Tibial artery (tissue), 4 donors: ENCODE results near the gene TAF3.

ENCODE experiments used
- DNase-seq, 2 donors: peaks; one replicate each; pipeline ENCODE4 v3.0.0-alpha.2; 2019
- H3K27ac ChIP-seq, 2 donors: fragments of 200-600 bp; sonication (generic) in 1 of 2; 1 replicate in 1 of 2; 2 replicates in 1 of 2; pipeline ENCODE4 v1.5.1; 2018 to 2019; ENCODE audit warnings: mild to moderate bottlenecking in 1 of 2
- H3K27me3 ChIP-seq, 2 donors: fragments of 200-600 bp; sonication (generic) in 1 of 2; one replicate each; pipeline versions ENCODE4 v1.5.1 to v1.6.0; 2016 to 2019
- H3K36me3 ChIP-seq, 3 donors: fragments of 200-600 bp; sonication (generic) in 2 of 3; one replicate each; pipeline ENCODE4 v1.5.1; 2016 to 2019; ENCODE audit warnings: mild to moderate bottlenecking in 2 of 3
- H3K4me1 ChIP-seq, 4 donors: fragments of 200-600 bp; sonication (generic) in 2 of 4; 1 replicate in 3 of 4; 2 replicates in 1 of 4; pipeline ENCODE4 v1.5.1; 2016 to 2019
- H3K4me3 ChIP-seq, 2 donors: fragments of 200-600 bp; sonication (generic) in 1 of 2; 1 replicate in 1 of 2; 2 replicates in 1 of 2; pipeline ENCODE4 v1.5.1; 2018 to 2019; ENCODE audit warnings: mild to moderate bottlenecking in 2 of 2
- H3K9me3 ChIP-seq, 3 donors: fragments of 200-600 bp; sonication (generic) in 1 of 3; one replicate each; pipeline ENCODE4 v1.5.1; 2016 to 2019
- CTCF ChIP-seq, 2 experiments: fragments of 200-600 bp in 1 of 2; fragments of 450-650 bp in 1 of 2; IDR thresholded peaks; one replicate each; pipeline ENCODE4 v1.5.1; 2017 to 2019; ENCODE audit warnings: antibody characterized with exemption in 2 of 2, mild to moderate bottlenecking in 1 of 2, moderate library complexity in 1 of 2
- intact Hi-C: fragments of 100-400 bp; cut with DNase I; formaldehyde crosslinking; loops from one replicate; pipeline ENCODE4 v1.15.0; 2023; ENCODE audit warnings: low total_unique reads

The TAF3 gene

DNA sequence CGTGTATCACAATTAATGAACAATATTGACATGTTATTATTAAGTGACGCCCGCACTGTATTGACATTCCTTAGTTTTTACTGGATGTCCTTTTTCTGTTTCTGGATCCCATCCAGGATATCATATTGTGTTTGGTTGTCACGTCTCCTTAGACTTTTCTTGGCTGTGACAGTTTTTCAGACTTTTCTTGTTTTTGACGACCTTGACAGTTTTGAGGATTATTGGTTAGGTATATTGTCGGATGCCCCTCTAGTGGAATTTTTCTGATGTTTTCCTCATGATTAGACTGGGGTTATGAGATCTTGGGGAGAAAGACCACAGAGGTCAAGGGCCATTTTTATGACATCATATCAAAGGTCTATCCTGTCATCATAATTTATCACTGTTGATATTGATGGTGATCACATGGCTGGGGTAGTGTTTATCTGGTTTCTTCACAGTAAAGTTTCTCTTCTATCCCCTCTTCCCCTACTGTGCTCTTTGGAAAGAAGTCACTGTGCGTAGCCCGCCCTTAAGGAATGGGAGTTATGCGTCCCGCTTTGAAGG is 11.1 kb downstream of the TAF3 start:
- TF ChIP-seq CTCF (IDR thresholded peaks at IDR 0.05) = no peak

DNA sequence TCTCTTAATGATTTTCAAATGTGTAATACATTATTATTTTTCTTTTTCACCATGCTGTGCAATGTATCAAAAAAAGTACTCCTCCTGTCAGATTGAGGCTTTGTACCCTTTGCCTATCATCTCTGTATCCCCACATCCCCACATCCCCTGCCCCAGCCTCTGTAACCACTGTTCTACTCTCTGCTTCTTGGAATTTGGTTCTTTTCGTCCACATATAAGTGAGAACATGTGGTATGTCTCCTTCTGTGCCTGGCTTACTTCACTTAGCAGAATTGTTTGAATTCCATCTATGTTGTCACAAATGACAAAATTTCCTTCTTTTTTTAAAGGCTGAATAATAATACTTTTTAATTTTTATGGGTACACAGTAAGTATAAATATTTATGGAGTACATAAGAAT is 13.8 kb downstream of the TAF3 start:
- H3K36me3 ChIP-seq = peaks cover 0 to 14% (median under 1%) of the 10 kb centered on the region in 3 donors
- TF ChIP-seq CTCF (IDR thresholded peaks at IDR 0.05) = no peak

More for the DNA sequence above, 11.1 kb downstream of the TAF3 start:
- H3K27me3 ChIP-seq = no peaks in the 10 kb centered on the region
- H3K27ac ChIP-seq = no peak overlapping the region
- no peaks in the 10 kb centered on the region for H3K9me3 ChIP-seq
- no peak overlapping the region for H3K4me3 ChIP-seq
- peaks cover 7 to 24% (median 21%) of the 10 kb centered on the region in 3 donors for H3K36me3 ChIP-seq
- DNase-seq = no peak
- intact Hi-C loops = no loop called here
- peaks cover 0 to 10% (median 0%) of the 10 kb centered on the region in 4 donors for H3K4me1 ChIP-seq

GRCh38 chr10:7833210-7833609 is 14.9 kb downstream of the TAF3 start:
- Histone ChIP-seq H3K27me3 (no peaks in the 10 kb centered on the region), H3K9me3 (no peaks in the 10 kb centered on the region), H3K4me3 (no peak overlapping the region), H3K36me3 (peaks cover 0 to 9% (median 0%) of the 10 kb centered on the region in 3 donors), H3K4me1 (peaks cover 0 to 10% (median 0%) of the 10 kb centered on the region in 4 donors), H3K27ac (no peak overlapping the region)
- DNase-seq = no peak
- TF ChIP-seq CTCF (IDR thresholded peaks at IDR 0.05) = no peak
- intact Hi-C loops = no loop called here

More for the DNA sequence above, 13.8 kb downstream of the TAF3 start:
- DNase-seq = no peak
- H3K9me3 ChIP-seq = no peaks in the 10 kb centered on the region
- H3K4me1 ChIP-seq = peaks cover 0 to 10% (median 0%) of the 10 kb centered on the region in 4 donors
- H3K4me3 ChIP-seq = no peak overlapping the region
- no peaks in the 10 kb centered on the region for H3K27me3 ChIP-seq
- no peak overlapping the region for H3K27ac ChIP-seq
- intact Hi-C loops = no loop called here

GRCh38 chr10:7834262-7834661 is 16.0 kb downstream of the TAF3 start:
- Histone ChIP-seq H3K36me3 (peaks cover 0 to 9% (median 0%) of the 10 kb centered on the region in 3 donors), H3K4me3 (no peak overlapping the region), H3K9me3 (no peaks in the 10 kb centered on the region), H3K27me3 (no peaks in the 10 kb centered on the region), H3K27ac (no peak overlapping the region), H3K4me1 (peaks cover 0 to 10% (median 0%) of the 10 kb centered on the region in 4 donors)
- intact Hi-C loops = no loop called here
- TF ChIP-seq CTCF (IDR thresholded peaks at IDR 0.05) = no peak
- DNase-seq = no peak

DNA sequence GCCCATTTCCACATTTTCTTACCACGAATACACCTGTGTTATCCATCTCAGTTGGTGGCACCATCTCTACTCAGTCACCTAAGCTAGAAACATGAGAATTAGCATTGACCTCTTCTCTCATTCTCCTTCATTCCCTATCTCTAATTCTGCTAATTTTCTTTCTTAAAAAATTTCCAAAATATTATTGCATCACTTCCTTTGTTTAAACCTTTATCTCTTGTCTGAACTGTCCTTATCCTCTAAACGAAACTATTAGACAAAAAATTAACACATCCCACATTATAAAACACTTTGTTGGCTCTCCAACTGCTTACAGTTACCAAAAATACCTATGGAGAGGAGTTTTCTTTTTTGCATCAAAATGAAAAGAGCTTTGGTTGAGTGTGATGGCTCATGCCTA is 18.3 kb downstream of the TAF3 start:
- H3K4me3 ChIP-seq = no peak overlapping the region
- H3K36me3 ChIP-seq = peaks cover 0 to 9% (median 0%) of the 10 kb centered on the region in 3 donors
- no peak overlapping the region for H3K27ac ChIP-seq
- H3K27me3 ChIP-seq = no peaks in the 10 kb centered on the region
- TF ChIP-seq CTCF (IDR thresholded peaks at IDR 0.05) = no peak
- DNase-seq = no peak
- H3K9me3 ChIP-seq = no peaks in the 10 kb centered on the region
- peaks cover 0 to 10% (median 0%) of the 10 kb centered on the region in 4 donors for H3K4me1 ChIP-seq
- intact Hi-C loops = no loop called here
